HT-29 (cell line): ENCODE data around the gene PI4KA. TPM values are rescaled to one million over a fixed set of nuclear protein-coding genes. Genes with fewer than 3 reads are reported as not detected.

ENCODE experiments used
- DNase-seq: peaks from one replicate; pipeline ENCODE4 v3.0.0-alpha.2; 2015; ENCODE audit warnings: low spot score
- total RNA-seq: library from RNA; depleted of rRNA; stranded (reverse); fragments of >200 nt; shearing (Covaris generic); gene quantifications from 2 replicates; pipeline ENCODE4 v1.2.3, GENCODE V29; 2014

The PI4KA gene
- total RNA-seq, 1 experiment from 2014 or later = 127 TPM

GRCh38 chr22:20816559-20816958 lies 42.1 kb downstream of the PI4KA start:
- DNase-seq = no peak

GRCh38 chr22:20815477-20816050 lies 43.0 kb downstream of the PI4KA start:
- DNase-seq = no peak

GRCh38 chr22:20814221-20814808 lies 44.3 kb downstream of the PI4KA start:
- DNase-seq = no peak

GRCh38 chr22:20813056-20813455 lies 45.6 kb downstream of the PI4KA start:
- DNase-seq = no peak

- DNase-seq = no peak
Observed at GRCh38 chr22:20811971-20812660, 46.5 kb downstream of the PI4KA start.

- no peak for DNase-seq
Observed at GRCh38 chr22:20811171-20811570, 47.4 kb downstream of the PI4KA start.

- no peak for DNase-seq
Observed at GRCh38 chr22:20810645-20811044, 48.0 kb downstream of the PI4KA start.

- no peak for DNase-seq
Observed at GRCh38 chr22:20809538-20810185, 48.9 kb downstream of the PI4KA start.

- no peak for DNase-seq
Observed at GRCh38 chr22:20808844-20809243, 49.8 kb downstream of the PI4KA start.

GRCh38 chr22:20807315-20807752 lies 51.3 kb downstream of the PI4KA start:
- DNase-seq = no peak

- no peak for DNase-seq
Observed at GRCh38 chr22:20805972-20806471, 52.6 kb downstream of the PI4KA start.

- no peak for DNase-seq
Observed at GRCh38 chr22:20804650-20805049, 54.0 kb downstream of the PI4KA start.

- DNase-seq = peak; percentile 60
Observed at GRCh38 chr22:20803696-20804324, 54.8 kb downstream of the PI4KA start.

- no peak for DNase-seq
Observed at GRCh38 chr22:20802922-20803553, 55.6 kb downstream of the PI4KA start.

GRCh38 chr22:20802452-20802851 lies 56.2 kb downstream of the PI4KA start:
- DNase-seq = no peak

- no peak for DNase-seq
Observed at GRCh38 chr22:20799449-20799848, 59.2 kb downstream of the PI4KA start.

- DNase-seq = no peak
Observed at GRCh38 chr22:20798974-20799373, 59.6 kb downstream of the PI4KA start.

- no peak for DNase-seq
Observed at GRCh38 chr22:20798218-20798617, 60.4 kb downstream of the PI4KA start.

GRCh38 chr22:20796731-20797130 lies 61.9 kb downstream of the PI4KA start:
- no peak for DNase-seq

GRCh38 chr22:20794650-20795413 lies 63.8 kb downstream of the PI4KA start:
- DNase-seq = no peak
